SKM-1 (cell line): Measurements from ENCODE around the gene TMEM267.
"Not testable (repeated sequence)": the region's sequence is repeated elsewhere in the genome, so short reads cannot be mapped to it uniquely, and the experiment has no call there.

Experiments
- DNase-seq: peaks from one replicate; lab custom pipeline; 2025; ENCODE audit not compliant: unreplicated experiment; lab: John Stamatoyannopoulos, UW

The TMEM267 gene

GRCh38 chr5:43461066-43461465 is 22.6 kb downstream of the TMEM267 start:
- DNase-seq = no peak

- no peak for DNase-seq
These were observed 27.1 kb downstream of the TMEM267 start for GRCh38 chr5:43456556-43456955.

GRCh38 chr5:43441575-43441974 is 42.1 kb downstream of the TMEM267 start:
- DNase-seq = not testable (repeated sequence)

GRCh38 chr5:43437062-43437660 is 46.5 kb downstream of the TMEM267 start:
- DNase-seq = no peak

- no peak for DNase-seq
These were observed 50.3 kb downstream of the TMEM267 start for GRCh38 chr5:43433382-43433781.

GRCh38 chr5:43432486-43433375 is 50.9 kb downstream of the TMEM267 start:
- DNase-seq = no peak

GRCh38 chr5:43429706-43430105 is 54.0 kb downstream of the TMEM267 start:
- DNase-seq = no peak

GRCh38 chr5:43429016-43429415 is 54.6 kb downstream of the TMEM267 start:
- DNase-seq = no peak

GRCh38 chr5:43427306-43427705 is 56.4 kb downstream of the TMEM267 start:
- no peak for DNase-seq

- no peak for DNase-seq
These were observed 57.7 kb downstream of the TMEM267 start for GRCh38 chr5:43425983-43426382.

GRCh38 chr5:43423086-43423485 is 60.6 kb downstream of the TMEM267 start:
- not testable (repeated sequence) for DNase-seq

GRCh38 chr5:43422143-43422542 is 61.5 kb downstream of the TMEM267 start:
- no peak for DNase-seq

GRCh38 chr5:43421450-43422133 is 62.1 kb downstream of the TMEM267 start:
- DNase-seq = no peak

- no peak for DNase-seq
These were observed 63.4 kb downstream of the TMEM267 start for GRCh38 chr5:43420241-43420640.

- no peak for DNase-seq
These were observed 65.1 kb downstream of the TMEM267 start for GRCh38 chr5:43418561-43418960.

GRCh38 chr5:43416803-43417394 is 66.8 kb downstream of the TMEM267 start:
- no peak for DNase-seq

- no peak for DNase-seq
These were observed 67.5 kb downstream of the TMEM267 start for GRCh38 chr5:43415935-43416802.

- no peak for DNase-seq
These were observed 69.7 kb downstream of the TMEM267 start for GRCh38 chr5:43413966-43414365.

- DNase-seq = no peak
These were observed 71.0 kb downstream of the TMEM267 start for GRCh38 chr5:43412644-43413043.

GRCh38 chr5:43412156-43412555 is 71.5 kb downstream of the TMEM267 start, which contains the start of gene CCL28:
Gene CCL28 (minus strand): TSS chr5:43412391. CDS start chr5:43412316, 75 bp downstream.
- DNase-seq = no peak
